HG03520 (cell line): ENCODE measurements around the gene NT5C1A.

Source experiments
- ATAC-seq: cut with Tn5 transposase; IDR thresholded peaks from one replicate; pipeline ENCODE4 v1.9.1; 2021; ENCODE audit warnings: mild to moderate bottlenecking, moderate library complexity; ENCODE audit not compliant: unreplicated experiment

The NT5C1A gene

GRCh38 chr1:39690225-39690624 lies 18.3 kb upstream of the NT5C1A start:
- no peak for ATAC-seq

GRCh38 chr1:39689635-39690034 lies 17.7 kb upstream of the NT5C1A start:
- no peak for ATAC-seq

- no peak for ATAC-seq
These were observed 17.3 kb upstream of the NT5C1A start for GRCh38 chr1:39689214-39689613.

GRCh38 chr1:39688706-39689105 lies 16.8 kb upstream of the NT5C1A start:
- no peak for ATAC-seq

- no peak for ATAC-seq
These were observed 15.3 kb upstream of the NT5C1A start for GRCh38 chr1:39687243-39687642.

GRCh38 chr1:39685071-39685470 lies 13.2 kb upstream of the NT5C1A start:
- ATAC-seq: no peak

- ATAC-seq: no peak
These were observed 12.4 kb upstream of the NT5C1A start for GRCh38 chr1:39684313-39684664.

- ATAC-seq: no peak
These were observed 11.8 kb upstream of the NT5C1A start for GRCh38 chr1:39683591-39684312.

- no peak for ATAC-seq
These were observed 10.1 kb upstream of the NT5C1A start for GRCh38 chr1:39681999-39682398.

- ATAC-seq: no peak
These were observed 9.4 kb upstream of the NT5C1A start for GRCh38 chr1:39681294-39681693.

- no peak for ATAC-seq
These were observed 8.8 kb upstream of the NT5C1A start for GRCh38 chr1:39680751-39681150.

GRCh38 chr1:39679821-39680220 lies 7.9 kb upstream of the NT5C1A start:
- ATAC-seq: no peak

- ATAC-seq: no peak
These were observed 7.0 kb upstream of the NT5C1A start for GRCh38 chr1:39678889-39679288.

GRCh38 chr1:39677645-39678044 lies 5.7 kb upstream of the NT5C1A start:
- ATAC-seq: no peak

GRCh38 chr1:39676948-39677548 lies 5.1 kb upstream of the NT5C1A start:
- ATAC-seq: no peak

GRCh38 chr1:39675220-39675619 lies 3.3 kb upstream of the NT5C1A start:
- ATAC-seq: no peak

GRCh38 chr1:39673215-39673614 lies 1.3 kb upstream of the NT5C1A start:
- no peak for ATAC-seq

- no peak for ATAC-seq
These were observed 642 bp upstream of the NT5C1A start for GRCh38 chr1:39672551-39672947.

GRCh38 chr1:39671433-39671792 lies 494 bp downstream of the NT5C1A start:
- ATAC-seq: no peak

GRCh38 chr1:39670689-39671088 lies 1.2 kb downstream of the NT5C1A start:
- no peak for ATAC-seq

GRCh38 chr1:39668894-39669293 lies 3.0 kb downstream of the NT5C1A start:
- ATAC-seq: no peak

GRCh38 chr1:39668111-39668510 lies 3.8 kb downstream of the NT5C1A start:
- no peak for ATAC-seq

- peak; percentile 77 for ATAC-seq
These were observed 5.1 kb downstream of the NT5C1A start for GRCh38 chr1:39666772-39667171.
